Panc1 (cell line): Measurements from ENCODE around the gene JPT2. TPM values are rescaled to one million over a fixed set of nuclear protein-coding genes. Genes with fewer than 3 reads are reported as not detected.

Experiments used
- ATAC-seq: fragments of 200-7000 bp; cut with Tn5 transposase; 2 replicates; pipeline ENCODE4 v1.9.1; 2020; ENCODE audit warnings: mild to moderate bottlenecking, moderate library complexity
- BruUV-seq: library from RNA; stranded (reverse); fragments of 400-500 nt; replicated peaks from 2 replicates; lab custom pipeline; 2021; lab: Mats Ljungman, UMichigan
- CTCF ChIA-PET: fragments of 300-600 bp; sonication (Branson Sonifier 250); formaldehyde crosslinking; loops from one replicate; lab custom pipeline; 2022; ENCODE audit warnings: antibody characterized with exemption; lab: Charles Lee
- POLR2A ChIA-PET: fragments of 300-600 bp; sonication (Branson Sonifier 250); formaldehyde crosslinking; loops from one replicate; lab custom pipeline; 2022; ENCODE audit warnings: antibody characterized with exemption; lab: Charles Lee
- DNase-seq: peaks from one replicate; pipeline ENCODE4 v3.0.0-alpha.2; 2010; ENCODE audit warnings: low read depth, low spot score
- H3K27ac ChIP-seq: 2 replicates; pipeline ENCODE4 v1.5.1; 2011; ENCODE audit warnings: mild to moderate bottlenecking, low read length, inconsistent platforms
- H3K27me3 ChIP-seq: fragments of 200-500 bp; sonication (Bioruptor generic); 2 replicates; pipeline ENCODE4 v1.6.0; 2014; ENCODE audit warnings: low read length, inconsistent platforms; ENCODE audit not compliant: control insufficient read depth, insufficient read depth
- H3K36me3 ChIP-seq: fragments of 200-500 bp; sonication (Bioruptor generic); 2 replicates; pipeline ENCODE4 v1.5.1; 2014; ENCODE audit warnings: inconsistent platforms, mild to moderate bottlenecking, low read length, moderate library complexity; ENCODE audit not compliant: control insufficient read depth, insufficient read depth
- H3K4me1 ChIP-seq: 2 replicates; pipeline ENCODE4 v1.5.1; 2011; ENCODE audit warnings: inconsistent platforms, mild to moderate bottlenecking, low read length, moderate library complexity; ENCODE audit not compliant: control insufficient read depth, insufficient read depth
- H3K4me3 ChIP-seq, 2 experiments: 2 replicates each; pipeline ENCODE4 v1.5.1; 2011 to 2012; ENCODE audit warnings: low read depth in 2 of 2, low read length in 2 of 2, mild to moderate bottlenecking in 2 of 2, inconsistent platforms in 1 of 2, moderate library complexity in 1 of 2
- H3K9me3 ChIP-seq: fragments of 200-500 bp; sonication (Bioruptor generic); 2 replicates; pipeline ENCODE4 v1.5.1; 2014; ENCODE audit warnings: low read depth, mild to moderate bottlenecking, inconsistent platforms, low read length, moderate library complexity; ENCODE audit not compliant: control insufficient read depth, insufficient read depth
- POLR2AphosphoS5 ChIP-seq: IDR thresholded peaks from 2 replicates; pipeline ENCODE4 v1.6.1; 2012; ENCODE audit warnings: mild to moderate bottlenecking, low read depth, low read length, moderate library complexity
- SIN3A ChIP-seq: IDR thresholded peaks from 2 replicates; pipeline ENCODE4 v1.6.1; 2012; ENCODE audit warnings: low read depth, mild to moderate bottlenecking, low read length, moderate library complexity, borderline replicate concordance; ENCODE audit not compliant: insufficient read depth
- TCF7L2 ChIP-seq: IDR thresholded peaks from 2 replicates; pipeline ENCODE4 v1.6.1; 2011; ENCODE audit warnings: mild to moderate bottlenecking, low read depth, low read length, inconsistent platforms
- in situ Hi-C: cut with HindIII; loops from 2 replicates; pipeline ENCODE4 v1.10.0; 2016; ENCODE audit warnings: low sequenced_read_pairs, low pct_unique_long_range_greater_than_20kb
- intact Hi-C: fragments of 100-400 bp; cut with micrococcal nuclease; formaldehyde crosslinking; loops from one replicate; pipeline ENCODE4 v1.10.0; 2022; ENCODE audit not compliant: unreplicated experiment
- total RNA-seq: library from RNA; stranded (reverse); gene quantifications from one replicate; pipeline ENCODE4 v1.2.1, GENCODE V29; 2021; ENCODE audit not compliant: unreplicated experiment
- TF ChIP-seq, protein P1 (sequence below), 2 experiments: IDR thresholded peaks; 2 replicates each; pipeline ENCODE4 v1.6.1; 2011 to 2012; ENCODE audit warnings: low read depth in 2 of 2, control low read depth in 1 of 2, low read length in 1 of 2, mild to moderate bottlenecking in 1 of 2, moderate library complexity in 1 of 2; ENCODE audit not compliant: insufficient read depth in 1 of 2
- TF ChIP-seq, protein P2 (sequence below): fragments of 450-650 bp; IDR thresholded peaks from 2 replicates; pipeline ENCODE4 v1.5.1; 2017; ENCODE audit warnings: mild to moderate bottlenecking

JPT2 gene
- total RNA-seq, 1 experiment from 2014 or later = 200 TPM

DNA sequence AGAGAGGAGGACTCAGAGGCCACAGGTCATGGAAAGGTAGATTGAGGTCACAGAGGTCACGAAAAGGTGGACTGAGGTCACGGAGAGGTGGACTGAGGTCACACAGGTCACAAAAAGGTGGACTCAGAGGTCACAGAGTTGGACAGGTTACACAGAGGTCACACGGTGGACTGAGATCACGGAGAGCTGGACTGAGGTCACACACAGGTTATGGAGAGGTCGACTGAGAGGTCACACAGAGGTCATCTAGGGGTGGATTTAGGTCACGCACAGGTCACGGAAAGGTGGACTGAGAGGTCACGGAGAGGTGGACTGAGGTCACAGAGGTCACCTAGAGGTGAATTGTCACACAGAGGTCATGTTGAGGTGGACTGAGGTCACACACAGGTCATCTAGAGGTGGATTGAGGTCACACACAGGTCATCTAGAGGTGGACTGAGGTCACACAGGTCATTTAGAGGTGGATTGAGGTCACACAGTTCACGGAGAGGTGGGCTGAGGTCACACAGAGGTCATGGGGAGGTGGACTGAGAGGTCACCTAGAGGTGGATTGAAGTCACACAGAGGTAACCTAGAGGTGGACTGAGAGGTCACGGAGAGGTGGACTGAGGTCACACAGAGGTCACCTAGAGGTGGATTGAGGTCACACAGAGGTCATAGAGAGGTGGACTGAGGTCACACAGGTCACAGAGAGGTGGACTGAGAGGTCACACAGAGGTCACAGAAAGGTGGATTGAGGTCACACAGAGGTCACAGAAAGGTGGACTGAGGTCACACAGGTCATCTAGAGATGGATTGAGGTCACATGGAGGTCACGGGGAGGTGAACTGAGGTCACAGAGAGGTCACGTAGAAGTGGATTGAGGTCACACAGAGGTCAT is 26.7 kb upstream of the JPT2 start:
- ChIA-PET POLR2A (no interaction called here), CTCF (no interaction called here)
- ATAC-seq (no peak), DNase-seq (no peak)
- 0 out of 2 replicates have a peak, but pooled peaks cover 4% of the 10 kb centered on the region for H3K36me3 ChIP-seq
- H3K4me1 ChIP-seq = no peaks in the 10 kb centered on the region
- intact Hi-C loops = no loop called here
- BruUV-seq = no TSS peak
- no peak overlapping the region for H3K4me3 ChIP-seq
- in situ Hi-C loops = no loop called here
- H3K27me3 ChIP-seq = no peaks in the 10 kb centered on the region
- TF ChIP-seq TCF7L2 = no peak
- TF ChIP-seq, protein P1, sequence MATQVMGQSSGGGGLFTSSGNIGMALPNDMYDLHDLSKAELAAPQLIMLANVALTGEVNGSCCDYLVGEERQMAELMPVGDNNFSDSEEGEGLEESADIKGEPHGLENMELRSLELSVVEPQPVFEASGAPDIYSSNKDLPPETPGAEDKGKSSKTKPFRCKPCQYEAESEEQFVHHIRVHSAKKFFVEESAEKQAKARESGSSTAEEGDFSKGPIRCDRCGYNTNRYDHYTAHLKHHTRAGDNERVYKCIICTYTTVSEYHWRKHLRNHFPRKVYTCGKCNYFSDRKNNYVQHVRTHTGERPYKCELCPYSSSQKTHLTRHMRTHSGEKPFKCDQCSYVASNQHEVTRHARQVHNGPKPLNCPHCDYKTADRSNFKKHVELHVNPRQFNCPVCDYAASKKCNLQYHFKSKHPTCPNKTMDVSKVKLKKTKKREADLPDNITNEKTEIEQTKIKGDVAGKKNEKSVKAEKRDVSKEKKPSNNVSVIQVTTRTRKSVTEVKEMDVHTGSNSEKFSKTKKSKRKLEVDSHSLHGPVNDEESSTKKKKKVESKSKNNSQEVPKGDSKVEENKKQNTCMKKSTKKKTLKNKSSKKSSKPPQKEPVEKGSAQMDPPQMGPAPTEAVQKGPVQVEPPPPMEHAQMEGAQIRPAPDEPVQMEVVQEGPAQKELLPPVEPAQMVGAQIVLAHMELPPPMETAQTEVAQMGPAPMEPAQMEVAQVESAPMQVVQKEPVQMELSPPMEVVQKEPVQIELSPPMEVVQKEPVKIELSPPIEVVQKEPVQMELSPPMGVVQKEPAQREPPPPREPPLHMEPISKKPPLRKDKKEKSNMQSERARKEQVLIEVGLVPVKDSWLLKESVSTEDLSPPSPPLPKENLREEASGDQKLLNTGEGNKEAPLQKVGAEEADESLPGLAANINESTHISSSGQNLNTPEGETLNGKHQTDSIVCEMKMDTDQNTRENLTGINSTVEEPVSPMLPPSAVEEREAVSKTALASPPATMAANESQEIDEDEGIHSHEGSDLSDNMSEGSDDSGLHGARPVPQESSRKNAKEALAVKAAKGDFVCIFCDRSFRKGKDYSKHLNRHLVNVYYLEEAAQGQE (IDR thresholded peaks at IDR 0.05; ENCODE audit: insufficient read depth in 1 of 2, low read depth in 2 of 2, low read length in 1 of 2) = no peak
- TF ChIP-seq, protein P2, sequence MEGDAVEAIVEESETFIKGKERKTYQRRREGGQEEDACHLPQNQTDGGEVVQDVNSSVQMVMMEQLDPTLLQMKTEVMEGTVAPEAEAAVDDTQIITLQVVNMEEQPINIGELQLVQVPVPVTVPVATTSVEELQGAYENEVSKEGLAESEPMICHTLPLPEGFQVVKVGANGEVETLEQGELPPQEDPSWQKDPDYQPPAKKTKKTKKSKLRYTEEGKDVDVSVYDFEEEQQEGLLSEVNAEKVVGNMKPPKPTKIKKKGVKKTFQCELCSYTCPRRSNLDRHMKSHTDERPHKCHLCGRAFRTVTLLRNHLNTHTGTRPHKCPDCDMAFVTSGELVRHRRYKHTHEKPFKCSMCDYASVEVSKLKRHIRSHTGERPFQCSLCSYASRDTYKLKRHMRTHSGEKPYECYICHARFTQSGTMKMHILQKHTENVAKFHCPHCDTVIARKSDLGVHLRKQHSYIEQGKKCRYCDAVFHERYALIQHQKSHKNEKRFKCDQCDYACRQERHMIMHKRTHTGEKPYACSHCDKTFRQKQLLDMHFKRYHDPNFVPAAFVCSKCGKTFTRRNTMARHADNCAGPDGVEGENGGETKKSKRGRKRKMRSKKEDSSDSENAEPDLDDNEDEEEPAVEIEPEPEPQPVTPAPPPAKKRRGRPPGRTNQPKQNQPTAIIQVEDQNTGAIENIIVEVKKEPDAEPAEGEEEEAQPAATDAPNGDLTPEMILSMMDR = no peak
- no peak for TF ChIP-seq SIN3A
- no peak for TF ChIP-seq POLR2AphosphoS5
- H3K9me3 ChIP-seq = no peaks in the 10 kb centered on the region
- no peak overlapping the region for H3K27ac ChIP-seq

DNA sequence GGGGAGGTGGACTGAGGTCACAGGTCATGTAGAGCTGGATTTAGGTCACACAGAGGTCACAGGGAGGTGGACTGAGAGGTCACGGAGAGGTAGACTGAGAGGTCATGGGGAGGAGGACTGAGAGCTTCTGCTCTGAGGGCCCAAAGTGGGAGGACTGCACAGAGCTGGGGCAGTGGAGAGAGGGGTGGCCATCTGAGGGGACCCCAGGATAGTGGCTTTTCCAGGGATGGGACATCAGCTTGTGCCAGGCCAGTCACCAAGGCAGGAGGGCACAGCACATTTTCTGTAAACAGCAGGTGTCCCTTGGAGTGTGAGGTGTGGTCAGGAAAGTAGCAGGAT is 26.1 kb upstream of the JPT2 start:
- ChIA-PET CTCF (no interaction called here), POLR2A (no interaction called here)
- Histone ChIP-seq H3K9me3 (no peaks in the 10 kb centered on the region), H3K27me3 (no peaks in the 10 kb centered on the region), H3K4me1 (no peaks in the 10 kb centered on the region), H3K36me3 (0 out of 2 replicates have a peak, but pooled peaks cover 4% of the 10 kb centered on the region), H3K4me3 (no peak overlapping the region), H3K27ac (no peak overlapping the region)
- no peak for TF ChIP-seq POLR2AphosphoS5
- TF ChIP-seq TCF7L2 = no peak
- TF ChIP-seq, protein P2 = no peak
- TF ChIP-seq, protein P1 (IDR thresholded peaks at IDR 0.05; ENCODE audit: insufficient read depth in 1 of 2, low read depth in 2 of 2, low read length in 1 of 2) = no peak
- TF ChIP-seq SIN3A = no peak
- BruUV-seq = no TSS peak
- ATAC-seq (no peak), DNase-seq (no peak)
- in situ Hi-C loops (no loop called here), intact Hi-C loops (no loop called here)
